GM19395 (cell line): Measurements from ENCODE around the gene OPCML.

Source experiments
- ATAC-seq: cut with Tn5 transposase; IDR thresholded peaks from one replicate; pipeline ENCODE4 v1.9.1; 2021; ENCODE audit warnings: mild to moderate bottlenecking, moderate library complexity; ENCODE audit not compliant: unreplicated experiment

The OPCML gene

GRCh38 chr11:132556316-132556715 is 976.0 kb downstream of the OPCML start:
- ATAC-seq: no peak

- no peak for ATAC-seq
These were observed 976.7 kb downstream of the OPCML start for GRCh38 chr11:132555617-132556016.

- ATAC-seq: no peak
These were observed 981.3 kb downstream of the OPCML start for GRCh38 chr11:132551016-132551415.

GRCh38 chr11:132549561-132549960 is 982.7 kb downstream of the OPCML start:
- ATAC-seq: no peak

- ATAC-seq: no peak
These were observed 983.3 kb downstream of the OPCML start for GRCh38 chr11:132549001-132549400.

GRCh38 chr11:132544007-132544406 is 988.3 kb downstream of the OPCML start:
- ATAC-seq: no peak

- no peak for ATAC-seq
These were observed 990.5 kb downstream of the OPCML start for GRCh38 chr11:132541794-132542193.

- no peak for ATAC-seq
These were observed 991.7 kb downstream of the OPCML start for GRCh38 chr11:132540581-132540980.

GRCh38 chr11:132539590-132540368 is 992.5 kb downstream of the OPCML start:
- ATAC-seq: no peak

- ATAC-seq: no peak
These were observed 993.7 kb downstream of the OPCML start for GRCh38 chr11:132538642-132539041.

- no peak for ATAC-seq
These were observed 996.5 kb downstream of the OPCML start for GRCh38 chr11:132535830-132536229.

- ATAC-seq: no peak
These were observed 1000.4 kb downstream of the OPCML start for GRCh38 chr11:132531921-132532320.

GRCh38 chr11:132528181-132528580 is 1004.1 kb downstream of the OPCML start:
- ATAC-seq: no peak

- no peak for ATAC-seq
These were observed 1008.4 kb downstream of the OPCML start for GRCh38 chr11:132523929-132524328.

GRCh38 chr11:132520199-132520598 is 1012.1 kb downstream of the OPCML start:
- ATAC-seq: no peak

- no peak for ATAC-seq
These were observed 1013.0 kb downstream of the OPCML start for GRCh38 chr11:132519241-132519815.

- no peak for ATAC-seq
These were observed 1027.7 kb downstream of the OPCML start for GRCh38 chr11:132504501-132505041.

GRCh38 chr11:132501356-132501755 is 1030.9 kb downstream of the OPCML start:
- ATAC-seq: no peak

GRCh38 chr11:132499661-132500060 is 1032.6 kb downstream of the OPCML start:
- ATAC-seq: no peak

GRCh38 chr11:132496341-132496740 is 1036.0 kb downstream of the OPCML start:
- ATAC-seq: no peak

GRCh38 chr11:132493801-132494200 is 1038.5 kb downstream of the OPCML start:
- no peak for ATAC-seq

GRCh38 chr11:132490978-132491377 is 1041.3 kb downstream of the OPCML start:
- no peak for ATAC-seq
